ENCODE measurements around the gene FYN.

DNA sequence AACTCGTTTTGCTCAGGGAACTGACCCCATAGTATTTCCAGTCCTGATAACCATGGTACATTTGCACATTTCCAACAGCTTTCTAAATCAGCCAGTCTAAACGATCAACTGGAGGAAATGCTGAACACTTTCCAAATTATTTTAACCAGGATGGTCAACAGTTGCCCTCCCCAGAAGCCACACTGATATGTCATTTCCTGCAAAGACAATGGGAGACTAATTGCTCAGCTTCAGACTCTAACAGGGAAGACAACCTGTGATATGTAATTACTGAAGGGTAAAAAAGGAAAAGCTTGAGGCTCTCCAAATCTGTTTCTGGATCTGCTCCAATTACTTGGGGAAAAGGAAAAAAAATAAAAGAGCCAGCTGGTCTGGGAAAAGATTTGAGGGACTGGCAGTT lies 88.8 kb downstream of the FYN start:
- TF ChIP-seq SPI1 (IDR thresholded peaks at IDR 0.05; ENCODE audit: low read depth, low read length) (no peak), POLR2A (IDR thresholded peaks at IDR 0.05; ENCODE audit: low read depth, low read length) (no peak), TAF1 (IDR thresholded peaks at IDR 0.05; ENCODE audit: low read depth, low read length) (no peak), POLR2AphosphoS5 (IDR thresholded peaks at IDR 0.05; ENCODE audit: low read depth, low read length) (no peak)

Measured in GM12891 (cell line).